ENCODE results near the gene CPO. TPM values are rescaled to one million over a fixed set of nuclear protein-coding genes. Genes with fewer than 3 reads are reported as not detected.
A peak's percentile ranks its signal among the peaks of the same experiment; 100 is the strongest.
"Not testable (repeated sequence)": the region's sequence is repeated elsewhere in the genome, so short reads cannot be mapped to it uniquely, and the experiment has no call there.

CPO gene
- not detected for total RNA-seq
- long read RNA-seq, partial matches to known transcripts: 1 of 2 reads
- long read RNA-seq, other reads (novel, unspliced or antisense): 1 of 2 reads

GRCh38 chr2:206939340-206939739 is at the start of gene CPO:
Gene CPO (plus strand): TSS chr2:206939518. CDS start chr2:206939600, 82 bp downstream.
- intact Hi-C loops (cut with DNase I): no loop called here
- ATAC-seq (ENCODE audit: poor library complexity) (no peak), DNase-seq (no peak)

GRCh38 chr2:206890179-206890578 is 49.1 kb upstream of the CPO start:
- intact Hi-C loops (cut with DNase I): no loop called here
- DNase-seq: no peak
- no peak for ATAC-seq (ENCODE audit: poor library complexity)

GRCh38 chr2:206890926-206891325 is 48.4 kb upstream of the CPO start:
- intact Hi-C loops (cut with DNase I): no loop called here
- DNase-seq (no peak), ATAC-seq (ENCODE audit: poor library complexity) (no peak)

- intact Hi-C loops (cut with DNase I): no loop called here
- ATAC-seq (ENCODE audit: poor library complexity): no peak
- no peak for DNase-seq
These were observed 24.2 kb upstream of the CPO start for GRCh38 chr2:206915121-206915520.

GRCh38 chr2:206918263-206918662 is 21.1 kb upstream of the CPO start:
- intact Hi-C loops (cut with DNase I): no loop called here
- DNase-seq: no peak
- no peak for ATAC-seq (ENCODE audit: poor library complexity)

GRCh38 chr2:206920310-206920709 is 19.0 kb upstream of the CPO start:
- ATAC-seq (ENCODE audit: poor library complexity): no peak
- intact Hi-C loops (cut with DNase I): no loop called here
- no peak for DNase-seq

- DNase-seq (no peak), ATAC-seq (ENCODE audit: poor library complexity) (no peak)
- intact Hi-C loops (cut with DNase I): no loop called here
These were observed 18.4 kb upstream of the CPO start for GRCh38 chr2:206920951-206921350.

GRCh38 chr2:206921529-206921928 is 17.8 kb upstream of the CPO start:
- intact Hi-C loops (cut with DNase I): no loop called here
- DNase-seq: no peak
- ATAC-seq (ENCODE audit: poor library complexity): no peak

GRCh38 chr2:206935991-206936842 is 3.1 kb upstream of the CPO start:
- intact Hi-C loops (cut with DNase I): no loop called here
- DNase-seq (no peak), ATAC-seq (ENCODE audit: poor library complexity) (peak; percentile 45)

GRCh38 chr2:206936843-206937230 is 2.5 kb upstream of the CPO start:
- DNase-seq: no peak
- ATAC-seq (ENCODE audit: poor library complexity): no peak
- intact Hi-C loops (cut with DNase I): no loop called here

GRCh38 chr2:206937555-206937954 is 1.8 kb upstream of the CPO start:
- intact Hi-C loops (cut with DNase I): no loop called here
- DNase-seq (no peak), ATAC-seq (ENCODE audit: poor library complexity) (no peak)

- intact Hi-C loops (cut with DNase I): no loop called here
- ATAC-seq (ENCODE audit: poor library complexity) (no peak), DNase-seq (no peak)
These were observed 1.2 kb downstream of the CPO start for GRCh38 chr2:206940546-206940945.

GRCh38 chr2:206942592-206943478 is 3.5 kb downstream of the CPO start:
- intact Hi-C loops (cut with DNase I): no loop called here
- ATAC-seq (ENCODE audit: poor library complexity) (no peak), DNase-seq (no peak)

- ATAC-seq (ENCODE audit: poor library complexity); DNase-seq; intact Hi-C loops (cut with DNase I): not testable (repeated sequence)
These were observed 14.1 kb downstream of the CPO start for GRCh38 chr2:206953404-206953803.

GRCh38 chr2:206955253-206955652 is 15.9 kb downstream of the CPO start:
- no peak for DNase-seq
- no peak for ATAC-seq (ENCODE audit: poor library complexity)
- intact Hi-C loops (cut with DNase I): no loop called here

- intact Hi-C loops (cut with DNase I): no loop called here
- DNase-seq (no peak), ATAC-seq (ENCODE audit: poor library complexity) (no peak)
These were observed 18.9 kb downstream of the CPO start for GRCh38 chr2:206958261-206958660.

GRCh38 chr2:206962966-206963365 is 23.6 kb downstream of the CPO start:
- ATAC-seq (ENCODE audit: poor library complexity) (peak; percentile 79), DNase-seq (no peak)
- intact Hi-C loops (cut with DNase I): no loop called here

GRCh38 chr2:206968134-206969086 is 29.1 kb downstream of the CPO start:
- no peak for DNase-seq
- no peak for ATAC-seq (ENCODE audit: poor library complexity)
- intact Hi-C loops (cut with DNase I): no loop called here

GRCh38 chr2:206969192-206969591 is 29.9 kb downstream of the CPO start:
- no peak for DNase-seq
- intact Hi-C loops (cut with DNase I): no loop called here
- no peak for ATAC-seq (ENCODE audit: poor library complexity)

All from Right ventricle myocardium superior (tissue), 1 donor.